GM19099 (cell line): Measurements from ENCODE around the gene KRTAP10-4.
"Not testable (repeated sequence)": the region's sequence is repeated elsewhere in the genome, so short reads cannot be mapped to it uniquely, and the experiment has no call there.

Experiments
- POLR2A ChIP-seq: IDR thresholded peaks from 3 replicates; pipeline ENCODE4 v1.6.1; 2011; ENCODE audit warnings: low read depth; ENCODE audit not compliant: insufficient read length; ENCODE audit errors: extremely low read depth

Gene KRTAP10-4

GRCh38 chr21:44596068-44596725 lies 22.7 kb downstream of the KRTAP10-4 start:
- no peak for TF ChIP-seq POLR2A

DNA sequence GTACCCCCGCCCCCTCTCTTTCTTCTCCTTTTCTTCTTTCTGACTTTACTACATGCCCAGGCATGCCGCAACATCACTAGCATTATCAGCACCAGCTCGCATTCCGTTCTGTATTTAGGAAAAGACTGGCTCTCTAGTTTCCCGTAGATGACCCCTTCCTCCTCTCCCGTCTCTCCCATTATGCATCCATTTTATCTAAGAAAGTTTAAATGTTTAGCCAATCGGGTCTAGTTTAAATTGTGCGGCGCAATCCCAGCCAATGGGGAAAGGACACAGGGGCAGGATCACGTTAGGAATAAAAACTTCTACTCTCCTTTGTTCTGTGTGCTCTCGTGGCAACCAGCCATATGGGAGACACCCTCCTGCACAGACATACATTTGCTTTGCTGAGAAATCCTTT lies 24.5 kb downstream of the KRTAP10-4 start:
- TF ChIP-seq POLR2A = no peak

DNA sequence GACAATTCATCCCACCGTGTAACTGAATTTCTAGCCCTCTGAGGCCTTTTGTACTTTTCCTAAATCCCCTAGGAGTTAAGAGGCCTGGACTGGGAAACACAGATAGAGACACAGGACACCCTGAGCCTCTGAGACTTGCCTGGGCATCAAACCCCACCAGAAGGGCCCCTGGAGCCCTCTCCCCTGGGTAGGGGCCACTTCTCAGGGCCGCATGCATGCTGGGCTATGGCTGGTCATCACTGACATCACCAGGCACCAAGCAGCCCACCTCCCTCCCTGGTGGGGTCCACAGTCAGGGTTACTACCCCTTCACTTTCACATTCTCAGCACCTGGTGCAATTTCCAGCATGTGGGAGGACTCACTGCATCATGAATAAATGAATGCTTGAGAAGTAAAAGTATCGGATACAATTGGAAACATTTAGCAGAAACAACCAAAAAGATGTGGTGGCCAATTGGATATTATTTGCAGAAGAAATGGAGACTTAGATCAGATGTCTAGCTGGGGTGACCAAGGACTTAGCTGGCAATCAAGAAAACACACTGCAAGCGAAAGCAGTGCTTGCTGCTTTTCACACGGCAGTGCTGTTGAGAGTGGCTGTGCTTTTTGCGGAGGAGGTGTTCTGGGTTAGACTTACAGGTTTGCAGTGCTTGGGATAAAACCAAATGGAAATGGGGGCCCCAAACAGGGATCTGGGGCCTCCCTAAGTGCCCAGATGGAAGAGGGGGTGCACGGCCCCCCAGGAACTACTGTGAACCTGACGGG lies 25.9 kb downstream of the KRTAP10-4 start:
- no peak for TF ChIP-seq POLR2A

GRCh38 chr21:44600118-44600978 lies 26.8 kb downstream of the KRTAP10-4 start, which contains the start of gene KRTAP10-7:
TSS of gene KRTAP10-7 (plus strand) at chr21:44600597. CDS start at chr21:44600622, 25 bp downstream.
- TF ChIP-seq POLR2A = not testable (repeated sequence)

DNA sequence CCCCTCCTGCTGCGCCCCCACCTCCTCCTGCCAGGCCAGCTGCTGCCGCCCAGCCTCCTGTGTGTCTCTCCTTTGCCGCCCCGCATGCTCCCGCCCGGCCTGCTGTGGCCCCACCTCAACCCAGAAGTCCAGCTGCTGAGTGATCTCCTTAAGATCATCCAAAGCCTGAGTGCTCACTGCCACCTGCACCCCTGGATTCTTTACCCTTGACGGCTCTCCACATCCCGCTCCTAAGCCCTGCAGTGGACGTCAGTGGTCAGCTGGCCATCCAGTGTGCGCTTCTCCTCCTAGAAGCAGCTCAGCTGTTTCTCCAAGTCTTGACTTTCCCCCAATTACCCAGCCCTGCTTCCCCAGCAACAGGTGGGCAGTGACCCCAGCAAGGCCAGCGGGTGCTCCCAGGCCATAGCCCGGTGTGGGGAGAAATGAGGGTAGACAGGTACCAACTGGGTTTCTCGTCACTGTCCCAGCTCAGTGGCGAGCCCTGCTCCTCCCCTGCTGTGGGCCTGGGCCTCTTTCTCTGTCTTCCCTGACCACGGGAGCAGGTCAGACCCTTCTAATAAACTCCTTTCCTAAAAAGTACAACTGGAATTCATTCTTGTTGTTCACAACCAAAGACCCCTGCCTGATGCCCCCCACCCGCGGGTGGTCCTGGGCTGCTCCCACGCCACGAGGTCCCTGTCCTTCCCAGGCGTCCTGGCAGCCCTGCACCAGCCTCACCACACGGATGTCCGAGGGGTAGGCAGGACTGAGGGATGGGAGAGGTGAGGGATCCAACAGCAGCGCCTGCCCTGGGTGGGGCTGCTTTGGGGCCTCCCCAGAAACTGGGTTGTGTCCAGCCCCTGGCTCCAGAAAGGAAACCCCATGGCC lies 28.3 kb downstream of the KRTAP10-4 start:
- no peak for TF ChIP-seq POLR2A

GRCh38 chr21:44602463-44602850 lies 28.9 kb downstream of the KRTAP10-4 start:
- TF ChIP-seq POLR2A = no peak

DNA sequence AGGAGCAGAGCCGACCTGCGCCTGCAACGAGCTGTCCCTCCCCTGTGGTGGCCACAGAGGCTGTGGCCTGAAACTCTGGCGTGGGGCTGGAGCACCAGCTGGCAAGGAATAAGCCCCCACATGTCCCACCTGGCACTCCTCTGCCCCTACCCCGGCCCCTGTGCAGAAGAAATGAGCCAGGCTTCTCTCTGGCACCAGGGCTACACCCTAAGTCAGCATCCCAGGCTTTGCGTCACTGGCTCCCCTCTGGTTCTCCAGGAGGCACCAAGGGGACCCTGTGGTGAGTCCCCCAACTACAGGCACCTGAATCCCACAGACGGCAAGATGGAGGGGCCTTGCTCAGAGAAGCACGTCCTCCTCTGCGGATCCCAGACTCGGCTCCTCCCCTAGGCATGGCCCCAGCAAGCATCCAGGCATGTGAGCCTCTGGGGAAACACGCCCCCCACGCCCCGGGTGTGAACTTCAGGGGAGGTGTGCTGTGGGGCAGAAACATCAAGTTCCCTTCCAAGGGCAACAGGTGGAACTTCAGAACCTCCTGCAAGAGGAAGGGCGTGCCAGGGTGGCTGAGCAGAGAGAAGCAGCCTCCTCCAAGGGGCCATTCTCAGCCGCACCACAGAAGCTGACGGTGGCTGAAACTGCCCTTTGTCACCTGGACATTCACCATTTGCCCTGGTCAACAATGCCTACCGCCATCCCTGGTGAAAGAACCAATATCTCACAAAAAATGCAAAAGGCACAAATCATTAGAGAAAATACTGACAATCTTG lies 29.8 kb downstream of the KRTAP10-4 start:
- no peak for TF ChIP-seq POLR2A

DNA sequence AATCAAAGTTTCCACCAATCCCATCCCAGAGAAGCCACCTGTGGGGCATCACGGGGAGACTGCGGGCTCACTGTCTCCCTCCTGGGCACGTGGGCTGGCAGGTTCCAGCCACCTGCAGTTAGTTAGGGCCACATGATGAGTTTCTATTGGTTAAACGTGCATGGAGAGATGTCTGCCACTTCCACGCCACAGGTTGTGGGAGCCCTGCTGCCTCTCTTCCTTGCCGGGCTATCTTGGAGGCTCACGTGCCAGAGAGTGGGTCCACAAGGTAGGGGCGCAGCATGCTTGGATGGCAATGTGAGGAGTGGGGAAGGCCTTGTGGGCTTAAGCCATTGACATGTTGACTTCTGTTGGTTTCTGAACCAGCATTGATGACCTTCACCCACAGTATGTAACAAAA lies 30.4 kb downstream of the KRTAP10-4 start:
- TF ChIP-seq POLR2A = no peak

- TF ChIP-seq POLR2A = no peak
Measured at GRCh38 chr21:44606495-44606894, 33.0 kb downstream of the KRTAP10-4 start.

GRCh38 chr21:44609193-44609592 lies 35.7 kb downstream of the KRTAP10-4 start:
- no peak for TF ChIP-seq POLR2A

- no peak for TF ChIP-seq POLR2A
Measured at GRCh38 chr21:44611551-44611950, 38.0 kb downstream of the KRTAP10-4 start.

- TF ChIP-seq POLR2A = no peak
Measured at GRCh38 chr21:44612029-44612486, 38.5 kb downstream of the KRTAP10-4 start, which contains the start of gene KRTAP10-8. TSS of gene KRTAP10-8 (plus strand) at chr21:44612079. CDS start at chr21:44612101, 22 bp downstream.

GRCh38 chr21:44612669-44613229 lies 39.2 kb downstream of the KRTAP10-4 start:
- TF ChIP-seq POLR2A = no peak
